ENCODE data around the gene ARHGAP26. TPM values are rescaled to one million over a fixed set of nuclear protein-coding genes. Genes with fewer than 3 reads are reported as not detected.

The ARHGAP26 gene
- total RNA-seq, 1 donor from 2014 or later, result 42.1 TPM

DNA sequence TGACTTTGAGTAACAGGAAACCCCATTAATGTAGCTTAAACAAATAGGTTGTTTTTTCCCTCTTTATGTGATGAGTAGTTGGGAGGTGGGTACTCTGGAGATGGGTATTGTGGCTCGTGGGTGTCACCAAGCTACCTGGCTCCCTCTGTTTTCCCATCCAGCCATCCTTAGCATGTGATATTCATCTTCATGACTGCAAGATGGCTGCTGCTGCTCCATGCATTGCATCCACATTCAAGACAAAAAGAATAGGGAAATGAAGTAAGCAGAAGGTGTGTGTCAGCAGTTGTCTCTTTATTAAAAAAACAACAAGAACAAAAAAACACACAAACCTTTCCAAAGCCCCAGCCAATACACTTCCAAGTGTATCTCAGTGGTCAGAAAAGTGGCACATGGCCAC lies 6.5 kb upstream of the ARHGAP26 start:
- no peak overlapping the region for H3K4me3 ChIP-seq
- DNase-seq, result no peak
- H3K4me1 ChIP-seq, result no peaks in the 10 kb centered on the region
- H3K36me3 ChIP-seq, result no peaks in the 10 kb centered on the region
- no peak overlapping the region for H3K27ac ChIP-seq
- H3K9me3 ChIP-seq, result no peaks in the 10 kb centered on the region
- no peaks in the 10 kb centered on the region for H3K27me3 ChIP-seq (ENCODE audit: low read depth)
- ATAC-seq, result no peak
- intact Hi-C loops (cut with DNase I), result no loop called here
- TF ChIP-seq, protein P1, sequence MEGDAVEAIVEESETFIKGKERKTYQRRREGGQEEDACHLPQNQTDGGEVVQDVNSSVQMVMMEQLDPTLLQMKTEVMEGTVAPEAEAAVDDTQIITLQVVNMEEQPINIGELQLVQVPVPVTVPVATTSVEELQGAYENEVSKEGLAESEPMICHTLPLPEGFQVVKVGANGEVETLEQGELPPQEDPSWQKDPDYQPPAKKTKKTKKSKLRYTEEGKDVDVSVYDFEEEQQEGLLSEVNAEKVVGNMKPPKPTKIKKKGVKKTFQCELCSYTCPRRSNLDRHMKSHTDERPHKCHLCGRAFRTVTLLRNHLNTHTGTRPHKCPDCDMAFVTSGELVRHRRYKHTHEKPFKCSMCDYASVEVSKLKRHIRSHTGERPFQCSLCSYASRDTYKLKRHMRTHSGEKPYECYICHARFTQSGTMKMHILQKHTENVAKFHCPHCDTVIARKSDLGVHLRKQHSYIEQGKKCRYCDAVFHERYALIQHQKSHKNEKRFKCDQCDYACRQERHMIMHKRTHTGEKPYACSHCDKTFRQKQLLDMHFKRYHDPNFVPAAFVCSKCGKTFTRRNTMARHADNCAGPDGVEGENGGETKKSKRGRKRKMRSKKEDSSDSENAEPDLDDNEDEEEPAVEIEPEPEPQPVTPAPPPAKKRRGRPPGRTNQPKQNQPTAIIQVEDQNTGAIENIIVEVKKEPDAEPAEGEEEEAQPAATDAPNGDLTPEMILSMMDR (IDR thresholded peaks at IDR 0.05), result no peak

DNA sequence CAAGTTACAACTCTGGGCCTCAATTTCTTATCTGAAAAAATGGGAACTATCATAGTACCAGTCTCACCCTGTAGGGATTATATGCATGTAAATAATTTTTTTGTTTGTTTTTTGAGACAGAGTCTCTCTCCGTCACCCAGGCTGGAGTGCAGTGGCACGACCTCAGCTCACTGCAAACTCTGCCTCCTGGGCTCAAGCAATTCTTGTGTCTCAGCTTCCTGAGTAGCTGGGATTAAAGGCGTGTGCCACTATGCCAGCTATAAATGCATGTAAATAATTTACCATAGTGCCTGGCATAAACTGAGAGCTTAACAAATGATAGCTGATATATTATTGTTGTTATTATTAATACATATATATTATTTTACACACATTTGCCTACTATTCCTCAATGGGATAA lies 3.0 kb upstream of the ARHGAP26 start:
- intact Hi-C loops (cut with DNase I), result no loop called here
- no peaks in the 10 kb centered on the region for H3K36me3 ChIP-seq
- TF ChIP-seq, protein P1 (IDR thresholded peaks at IDR 0.05), result no peak
- H3K27ac ChIP-seq, result no peak overlapping the region
- H3K9me3 ChIP-seq, result no peaks in the 10 kb centered on the region
- DNase-seq (no peak), ATAC-seq (no peak)
- peaks cover 17% of the 10 kb centered on the region for H3K4me1 ChIP-seq
- no peak overlapping the region for H3K4me3 ChIP-seq
- no peaks in the 10 kb centered on the region for H3K27me3 ChIP-seq (ENCODE audit: low read depth)

DNA sequence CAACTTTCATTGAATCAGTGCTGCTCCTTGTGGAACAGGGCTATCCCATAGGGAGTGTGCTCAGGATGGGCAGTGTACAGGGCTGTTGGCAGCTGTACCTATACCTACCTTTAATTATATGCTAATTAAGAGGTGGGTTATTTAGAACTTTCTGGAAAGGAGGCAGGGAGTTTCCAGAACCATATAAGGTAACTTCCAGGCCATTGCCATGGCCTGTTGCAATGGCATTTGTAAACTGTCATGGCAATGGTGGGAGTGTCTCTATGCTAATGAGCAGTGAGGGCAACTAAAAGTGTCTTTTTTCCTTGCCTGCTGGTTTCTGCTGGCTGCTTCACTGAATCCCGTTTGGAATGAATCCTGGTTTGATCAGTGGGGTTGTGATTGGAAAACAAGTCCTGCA lies 2.3 kb upstream of the ARHGAP26 start:
- Histone ChIP-seq H3K36me3 (no peaks in the 10 kb centered on the region), H3K27ac (no peak overlapping the region), H3K4me1 (peaks cover 22% of the 10 kb centered on the region), H3K9me3 (no peaks in the 10 kb centered on the region), H3K4me3 (no peak overlapping the region), H3K27me3 (ENCODE audit: low read depth) (no peaks in the 10 kb centered on the region)
- DNase-seq (no peak), ATAC-seq (no peak)
- TF ChIP-seq, protein P1 (IDR thresholded peaks at IDR 0.05), result no peak
- intact Hi-C loops (cut with DNase I), result no loop called here

GRCh38 chr5:142769251-142769792 lies 855 bp upstream of the ARHGAP26 start:
- TF ChIP-seq, protein P1 (IDR thresholded peaks at IDR 0.05), result no peak
- Histone ChIP-seq H3K9me3 (no peaks in the 10 kb centered on the region), H3K4me1 (peaks cover 33% of the 10 kb centered on the region), H3K27me3 (ENCODE audit: low read depth) (no peaks in the 10 kb centered on the region), H3K36me3 (no peaks in the 10 kb centered on the region), H3K27ac (peak overlapping the region; percentile 85), H3K4me3 (peak overlapping the region; percentile 89)
- ATAC-seq (no peak), DNase-seq (no peak)
- intact Hi-C loops (cut with DNase I), result no loop called here

GRCh38 chr5:142770650-142771609 lies 753 bp downstream of the ARHGAP26 start:
- TF ChIP-seq, protein P1 (IDR thresholded peaks at IDR 0.05), result no peak
- DNase-seq (peak; percentile 74), ATAC-seq (peak; percentile 35 to 54)
- peak overlapping the region; percentile 89 for H3K4me3 ChIP-seq
- peak overlapping the region; percentile 85 for H3K27ac ChIP-seq
- no peaks in the 10 kb centered on the region for H3K27me3 ChIP-seq (ENCODE audit: low read depth)
- peaks cover 35% of the 10 kb centered on the region for H3K4me1 ChIP-seq
- intact Hi-C loops (cut with DNase I), result loop anchor here (10.0 kb wide), 1 partner anchor 94 kb away; no protein-coding TSS in a partner anchor
- H3K36me3 ChIP-seq, result no peaks in the 10 kb centered on the region
- no peaks in the 10 kb centered on the region for H3K9me3 ChIP-seq
